ENCODE results near the gene CCRL2.
A peak's percentile ranks its signal among the peaks of the same experiment; 100 is the strongest.

CCRL2 gene

DNA sequence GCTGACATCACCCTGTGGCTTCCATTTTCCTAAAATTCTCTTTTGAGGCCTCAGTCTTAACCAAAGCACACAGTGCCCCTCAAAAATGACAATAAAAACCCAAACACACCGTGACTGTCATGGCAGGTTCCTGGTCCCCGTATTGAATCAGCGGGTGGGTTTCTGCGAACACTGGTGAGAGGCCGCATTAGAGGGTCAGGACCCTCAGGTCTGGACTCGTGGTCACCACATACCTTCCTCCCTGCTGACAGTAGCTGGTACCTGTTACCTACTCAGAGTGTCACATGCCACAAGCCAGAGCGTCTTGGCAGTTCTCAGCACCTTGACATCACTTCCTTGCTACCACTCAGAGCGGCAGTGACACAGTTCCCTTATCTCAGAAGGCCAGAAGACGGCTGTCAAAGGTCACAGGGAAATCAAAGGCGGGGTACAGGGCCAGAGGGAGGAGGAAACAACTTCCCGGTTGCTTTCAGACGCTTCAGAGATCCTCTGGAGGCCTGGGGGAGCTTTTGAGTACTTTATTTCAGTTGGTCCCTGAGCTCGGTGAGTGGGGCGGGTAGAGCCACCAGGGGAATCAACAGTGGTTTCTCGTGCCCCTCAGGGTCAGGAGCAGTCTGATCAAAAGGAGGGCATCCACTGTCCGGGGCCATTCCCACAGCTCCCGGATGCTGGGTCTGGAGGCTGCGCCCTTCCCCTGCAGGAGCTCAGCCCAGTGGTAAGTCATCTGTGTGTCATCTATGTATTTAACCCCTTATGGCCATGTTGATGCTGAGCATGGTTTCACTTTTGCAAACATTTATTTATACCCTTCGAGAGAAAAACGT, at the start of gene CCRL2, which contains the start of gene CCR5AS:
Gene CCRL2 (plus strand): TSS at position 472 of the 824 bp plus-strand sequence. CDS start 821 bp downstream, outside the sequence.
Gene CCR5AS (minus strand): TSS at position 279 of the 824 bp plus-strand sequence.
- DNase-seq (ENCODE audit: low read depth): peak; percentile 18

DNA sequence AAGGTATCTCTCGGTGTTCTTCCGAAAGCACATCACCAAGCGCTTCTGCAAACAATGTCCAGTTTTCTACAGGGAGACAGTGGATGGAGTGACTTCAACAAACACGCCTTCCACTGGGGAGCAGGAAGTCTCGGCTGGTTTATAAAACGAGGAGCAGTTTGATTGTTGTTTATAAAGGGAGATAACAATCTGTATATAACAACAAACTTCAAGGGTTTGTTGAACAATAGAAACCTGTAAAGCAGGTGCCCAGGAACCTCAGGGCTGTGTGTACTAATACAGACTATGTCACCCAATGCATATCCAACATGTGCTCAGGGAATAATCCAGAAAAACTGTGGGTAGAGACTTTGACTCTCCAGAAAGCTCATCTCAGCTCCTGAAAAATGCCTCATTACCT, 48.6 kb upstream of the CCRL2 start:
- DNase-seq (ENCODE audit: low read depth): no peak

- no peak for DNase-seq (ENCODE audit: low read depth)
Observed at GRCh38 chr3:46359733-46360493, 47.1 kb upstream of the CCRL2 start.

- DNase-seq (ENCODE audit: low read depth): no peak
Observed at GRCh38 chr3:46360907-46361306, 46.2 kb upstream of the CCRL2 start.

DNA sequence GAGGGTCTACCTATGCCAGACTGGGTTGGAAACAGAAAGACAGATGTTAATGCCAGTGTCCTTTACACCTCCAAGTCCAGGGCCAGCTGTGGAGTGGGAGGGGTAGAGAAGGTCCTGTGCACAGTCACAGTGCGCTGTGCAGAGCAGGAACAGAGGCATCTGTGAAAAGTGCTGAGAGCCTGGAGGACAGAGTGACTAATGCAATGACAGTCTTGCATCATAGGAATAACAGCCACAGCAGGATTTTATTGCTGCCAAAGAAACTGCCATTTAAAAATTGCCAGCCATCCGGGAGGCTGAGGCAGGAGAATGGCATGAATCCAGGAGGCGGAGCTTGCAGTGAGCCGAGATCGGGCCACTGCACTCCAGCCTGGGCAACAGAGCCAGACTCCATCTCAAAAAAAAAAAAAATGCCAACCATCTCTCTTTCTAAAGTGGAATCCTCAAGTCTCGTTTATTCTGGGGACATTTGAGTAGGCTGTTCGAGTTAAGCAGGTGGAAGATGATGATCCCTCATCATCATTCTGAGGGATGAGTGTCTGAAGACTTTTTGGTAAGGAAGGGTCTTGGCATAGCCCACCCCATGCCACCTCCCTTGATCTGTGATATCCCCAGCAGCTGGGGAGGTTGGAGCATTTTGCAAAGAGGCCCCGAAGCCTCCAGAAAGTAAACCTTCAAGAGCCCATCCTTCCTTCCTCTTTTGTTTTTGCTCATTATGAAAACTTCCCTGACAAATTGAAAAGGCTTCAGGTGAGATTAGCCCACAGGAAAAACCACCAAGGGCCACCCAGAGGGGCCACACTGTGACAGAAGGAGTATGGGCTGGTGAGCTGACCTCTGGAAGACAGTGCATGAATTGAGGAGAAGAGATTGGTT, 45.4 kb upstream of the CCRL2 start:
- DNase-seq (ENCODE audit: low read depth): no peak

- DNase-seq (ENCODE audit: low read depth): no peak
Observed at GRCh38 chr3:46365041-46365440, 42.0 kb upstream of the CCRL2 start.

- DNase-seq (ENCODE audit: low read depth): no peak
Observed at GRCh38 chr3:46365737-46366524, 41.1 kb upstream of the CCRL2 start.

DNA sequence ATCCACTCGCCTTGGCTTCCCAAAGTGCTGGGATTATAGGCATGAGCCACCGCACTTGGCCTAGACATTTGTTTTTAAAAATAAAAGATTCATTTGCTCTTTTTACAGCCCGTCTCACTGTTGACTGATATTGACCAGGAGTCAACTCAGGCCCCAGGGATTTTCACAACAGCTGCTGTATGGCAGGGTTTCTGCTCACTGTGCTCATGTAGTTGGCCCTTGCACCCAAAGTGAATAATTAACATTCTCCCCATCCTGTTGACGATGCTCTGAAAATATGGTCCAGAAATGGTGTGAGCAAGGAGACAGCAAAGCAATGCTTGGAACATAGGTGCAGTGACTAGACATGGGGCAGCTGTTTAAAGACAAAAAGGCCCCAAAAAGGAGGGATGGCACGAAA, 39.2 kb upstream of the CCRL2 start:
- DNase-seq (ENCODE audit: low read depth): no peak

GRCh38 chr3:46368569-46368968, 38.5 kb upstream of the CCRL2 start:
- peak; percentile 33 for DNase-seq (ENCODE audit: low read depth)

DNA sequence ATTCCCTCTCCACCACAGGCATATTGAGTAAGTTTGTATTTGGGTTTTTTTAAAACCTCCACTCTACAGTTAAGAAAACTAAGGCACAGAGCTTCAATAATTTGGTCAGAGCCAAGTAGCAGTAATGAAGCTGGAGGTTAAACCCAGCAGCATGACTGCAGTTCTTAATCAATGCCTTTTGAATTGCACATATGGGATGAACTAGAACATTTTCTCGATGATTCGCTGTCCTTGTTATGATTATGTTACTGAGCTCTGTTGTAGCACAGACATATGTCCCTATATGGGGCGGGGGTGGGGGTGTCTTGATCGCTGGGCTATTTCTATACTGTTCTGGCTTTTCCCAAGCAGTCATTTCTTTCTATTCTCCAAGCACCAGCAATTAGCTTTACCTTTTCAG, 37.9 kb upstream of the CCRL2 start:
- DNase-seq (ENCODE audit: low read depth): no peak

GRCh38 chr3:46369675-46370132, 37.4 kb upstream of the CCRL2 start:
- no peak for DNase-seq (ENCODE audit: low read depth)

- no peak for DNase-seq (ENCODE audit: low read depth)
Observed at GRCh38 chr3:46370839-46371518, 36.1 kb upstream of the CCRL2 start, which contains the start of gene CCR5. Gene CCR5, plus strand, starts transcription at chr3:46370946. Its CDS starts 1,957 bp downstream, at chr3:46372903.

GRCh38 chr3:46371519-46372340, 35.3 kb upstream of the CCRL2 start:
- DNase-seq (ENCODE audit: low read depth): no peak

DNA sequence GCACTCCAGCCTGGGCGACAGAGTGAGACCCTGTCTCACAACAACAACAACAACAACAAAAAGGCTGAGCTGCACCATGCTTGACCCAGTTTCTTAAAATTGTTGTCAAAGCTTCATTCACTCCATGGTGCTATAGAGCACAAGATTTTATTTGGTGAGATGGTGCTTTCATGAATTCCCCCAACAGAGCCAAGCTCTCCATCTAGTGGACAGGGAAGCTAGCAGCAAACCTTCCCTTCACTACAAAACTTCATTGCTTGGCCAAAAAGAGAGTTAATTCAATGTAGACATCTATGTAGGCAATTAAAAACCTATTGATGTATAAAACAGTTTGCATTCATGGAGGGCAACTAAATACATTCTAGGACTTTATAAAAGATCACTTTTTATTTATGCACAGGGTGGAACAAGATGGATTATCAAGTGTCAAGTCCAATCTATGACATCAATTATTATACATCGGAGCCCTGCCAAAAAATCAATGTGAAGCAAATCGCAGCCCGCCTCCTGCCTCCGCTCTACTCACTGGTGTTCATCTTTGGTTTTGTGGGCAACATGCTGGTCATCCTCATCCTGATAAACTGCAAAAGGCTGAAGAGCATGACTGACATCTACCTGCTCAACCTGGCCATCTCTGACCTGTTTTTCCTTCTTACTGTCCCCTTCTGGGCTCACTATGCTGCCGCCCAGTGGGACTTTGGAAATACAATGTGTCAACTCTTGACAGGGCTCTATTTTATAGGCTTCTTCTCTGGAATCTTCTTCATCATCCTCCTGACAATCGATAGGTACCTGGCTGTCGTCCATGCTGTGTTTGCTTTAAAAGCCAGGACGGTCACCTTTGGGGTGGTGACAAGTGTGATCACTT, 34.3 kb upstream of the CCRL2 start:
- no peak for DNase-seq (ENCODE audit: low read depth)

- DNase-seq (ENCODE audit: low read depth): no peak
Observed at GRCh38 chr3:46374755-46375154, 32.3 kb upstream of the CCRL2 start.

- DNase-seq (ENCODE audit: low read depth): no peak
Observed at GRCh38 chr3:46375218-46375617, 31.8 kb upstream of the CCRL2 start.

DNA sequence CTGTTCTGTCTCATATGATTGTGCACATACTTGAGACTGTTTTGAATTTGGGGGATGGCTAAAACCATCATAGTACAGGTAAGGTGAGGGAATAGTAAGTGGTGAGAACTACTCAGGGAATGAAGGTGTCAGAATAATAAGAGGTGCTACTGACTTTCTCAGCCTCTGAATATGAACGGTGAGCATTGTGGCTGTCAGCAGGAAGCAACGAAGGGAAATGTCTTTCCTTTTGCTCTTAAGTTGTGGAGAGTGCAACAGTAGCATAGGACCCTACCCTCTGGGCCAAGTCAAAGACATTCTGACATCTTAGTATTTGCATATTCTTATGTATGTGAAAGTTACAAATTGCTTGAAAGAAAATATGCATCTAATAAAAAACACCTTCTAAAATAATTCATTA, 31.2 kb upstream of the CCRL2 start:
- no peak for DNase-seq (ENCODE audit: low read depth)

- DNase-seq (ENCODE audit: low read depth): peak; percentile 46
Observed at GRCh38 chr3:46378426-46378942, 28.6 kb upstream of the CCRL2 start.
